ENCODE data around the gene POMT2.
"Not testable (repeated sequence)": the region's sequence is repeated elsewhere in the genome, so short reads cannot be mapped to it uniquely, and the experiment has no call there.

Gene POMT2

GRCh38 chr14:77338302-77338701 lies 17.6 kb upstream of the POMT2 start:
- no peak for ATAC-seq (replicated peaks)
- peaks cover 26 to 44% of the 10 kb centered on the region in 2 donors for H3K36me3 Mint-ChIP-seq
- H3K9me3 Mint-ChIP-seq: no peaks in the 10 kb centered on the region
- H3K4me1 Mint-ChIP-seq: peaks cover 0 to 1% of the 10 kb centered on the region in 2 donors
- no peak overlapping the region for H3K4me3 Mint-ChIP-seq
- no peaks in the 10 kb centered on the region for H3K27me3 Mint-ChIP-seq
- no peak for DNase-seq
- no peak overlapping the region for H3K27ac Mint-ChIP-seq

GRCh38 chr14:77337880-77338279 lies 17.2 kb upstream of the POMT2 start:
- H3K4me3 Mint-ChIP-seq: no peak overlapping the region
- ATAC-seq (replicated peaks) (no peak), DNase-seq (no peak)
- no peaks in the 10 kb centered on the region for H3K9me3 Mint-ChIP-seq
- H3K4me1 Mint-ChIP-seq: peaks cover 0 to 1% of the 10 kb centered on the region in 2 donors
- no peak overlapping the region for H3K27ac Mint-ChIP-seq
- H3K36me3 Mint-ChIP-seq: peaks cover 23 to 40% of the 10 kb centered on the region in 2 donors
- H3K27me3 Mint-ChIP-seq: no peaks in the 10 kb centered on the region

DNA sequence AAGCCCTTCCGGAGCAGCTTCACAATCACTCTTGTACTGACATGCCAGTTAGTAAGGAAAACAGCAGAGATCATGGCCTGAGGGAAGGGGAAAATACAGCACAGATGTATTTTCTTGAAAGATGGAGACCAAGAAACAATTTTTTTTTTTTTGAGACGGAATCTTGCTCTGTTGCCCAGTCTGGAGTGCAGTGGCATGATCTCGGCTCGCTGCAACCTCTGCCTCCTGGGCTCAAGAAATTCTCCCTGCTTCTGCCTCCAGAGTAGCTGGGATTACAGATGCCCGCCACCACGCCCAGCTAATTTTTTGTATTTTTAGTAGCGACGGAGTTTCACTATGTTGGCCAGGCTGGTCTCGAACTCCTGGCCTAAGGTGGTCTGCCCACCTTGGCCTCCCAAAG lies 16.6 kb upstream of the POMT2 start:
- DNase-seq; H3K9me3 Mint-ChIP-seq; H3K4me3 Mint-ChIP-seq; H3K27me3 Mint-ChIP-seq; H3K27ac Mint-ChIP-seq; H3K4me1 Mint-ChIP-seq; ATAC-seq (replicated peaks): not testable (repeated sequence)
- H3K36me3 Mint-ChIP-seq: peaks cover 27 to 38% of the 10 kb centered on the region in 2 donors

- Mint-ChIP-seq H3K27ac (no peak overlapping the region), H3K36me3 (peaks cover 21 to 33% of the 10 kb centered on the region in 2 donors), H3K4me1 (peaks cover 0 to 1% of the 10 kb centered on the region in 2 donors), H3K27me3 (no peaks in the 10 kb centered on the region), H3K4me3 (no peak overlapping the region), H3K9me3 (no peaks in the 10 kb centered on the region)
- ATAC-seq (replicated peaks) (no peak), DNase-seq (no peak)
Observed at GRCh38 chr14:77335576-77335975, 14.9 kb upstream of the POMT2 start.

- Mint-ChIP-seq H3K4me1 (peaks cover 0 to 8% of the 10 kb centered on the region in 2 donors), H3K9me3 (no peaks in the 10 kb centered on the region), H3K4me3 (no peak overlapping the region), H3K27ac (no peak overlapping the region), H3K36me3 (peaks cover 23 to 24% of the 10 kb centered on the region in 2 donors), H3K27me3 (no peaks in the 10 kb centered on the region)
- ATAC-seq (replicated peaks): no peak
- no peak for DNase-seq
Observed at GRCh38 chr14:77329872-77330271, 9.2 kb upstream of the POMT2 start.

- Mint-ChIP-seq H3K36me3 (peaks cover 18 to 23% of the 10 kb centered on the region in 2 donors), H3K4me3 (no peak overlapping the region), H3K4me1 (peaks cover 5 to 17% of the 10 kb centered on the region in 2 donors), H3K9me3 (no peaks in the 10 kb centered on the region), H3K27ac (no peak overlapping the region), H3K27me3 (no peaks in the 10 kb centered on the region)
- ATAC-seq (replicated peaks): no peak
- no peak for DNase-seq
Observed at GRCh38 chr14:77327111-77327510, 6.4 kb upstream of the POMT2 start.

- Mint-ChIP-seq H3K9me3 (no peaks in the 10 kb centered on the region), H3K4me1 (peaks cover 9 to 23% of the 10 kb centered on the region in 2 donors), H3K4me3 (no peak overlapping the region), H3K27me3 (no peaks in the 10 kb centered on the region), H3K36me3 (peaks cover 8 to 19% of the 10 kb centered on the region in 2 donors), H3K27ac (peak overlapping the region; percentile 28)
- no peak for DNase-seq
- no peak for ATAC-seq (replicated peaks)
Observed at GRCh38 chr14:77325746-77326094, 5.0 kb upstream of the POMT2 start.

DNA sequence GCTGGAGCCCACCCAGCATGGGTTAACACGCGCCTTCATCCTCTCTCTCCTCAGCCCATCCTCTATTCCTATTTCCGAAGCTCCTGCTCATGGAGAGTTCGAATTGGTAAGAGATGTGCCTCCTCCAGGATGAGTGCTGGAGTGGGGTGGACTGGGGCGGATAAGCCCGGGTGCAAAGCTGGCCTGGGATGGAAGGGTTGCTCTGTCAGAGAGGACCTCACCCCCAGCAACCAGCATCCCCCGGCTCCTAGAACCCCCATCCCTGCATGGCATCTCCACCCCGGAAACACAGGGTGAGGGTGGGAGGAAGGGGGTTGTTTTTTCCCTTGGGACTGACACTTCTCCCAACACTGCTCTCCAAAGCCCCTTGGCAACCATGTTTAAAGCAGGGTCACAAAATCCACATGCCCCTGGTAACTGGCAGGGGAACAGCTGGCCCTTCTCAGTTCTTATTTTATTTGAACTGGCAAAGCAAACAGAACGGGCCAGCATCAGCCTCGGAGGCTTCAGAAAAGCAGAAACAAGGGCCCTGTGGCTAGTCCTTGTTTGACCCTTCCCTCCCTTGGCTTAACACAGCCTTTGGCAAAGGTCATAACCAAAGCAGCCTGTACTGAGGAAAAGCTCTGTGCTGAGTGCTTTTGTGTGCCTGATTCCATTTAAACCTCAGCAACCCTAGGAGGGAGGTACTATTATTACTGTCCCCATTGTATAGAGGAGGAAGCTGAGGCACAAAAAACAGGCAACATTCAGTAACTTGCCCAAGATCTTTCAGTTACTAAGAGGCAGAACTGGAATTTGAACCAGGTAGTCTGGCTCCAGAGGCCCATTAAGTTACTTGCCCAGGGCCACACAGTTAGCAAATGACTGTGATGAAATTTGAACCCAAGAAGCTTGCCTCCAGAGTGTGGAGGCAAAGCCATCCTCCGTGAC lies 4.4 kb upstream of the POMT2 start:
- ATAC-seq (replicated peaks) (no peak), DNase-seq (no peak)
- Mint-ChIP-seq H3K4me3 (no peak overlapping the region), H3K27ac (no peak overlapping the region), H3K4me1 (peaks cover 11 to 27% of the 10 kb centered on the region in 2 donors), H3K36me3 (peaks cover 8 to 19% of the 10 kb centered on the region in 2 donors), H3K27me3 (no peaks in the 10 kb centered on the region), H3K9me3 (no peaks in the 10 kb centered on the region)

DNA sequence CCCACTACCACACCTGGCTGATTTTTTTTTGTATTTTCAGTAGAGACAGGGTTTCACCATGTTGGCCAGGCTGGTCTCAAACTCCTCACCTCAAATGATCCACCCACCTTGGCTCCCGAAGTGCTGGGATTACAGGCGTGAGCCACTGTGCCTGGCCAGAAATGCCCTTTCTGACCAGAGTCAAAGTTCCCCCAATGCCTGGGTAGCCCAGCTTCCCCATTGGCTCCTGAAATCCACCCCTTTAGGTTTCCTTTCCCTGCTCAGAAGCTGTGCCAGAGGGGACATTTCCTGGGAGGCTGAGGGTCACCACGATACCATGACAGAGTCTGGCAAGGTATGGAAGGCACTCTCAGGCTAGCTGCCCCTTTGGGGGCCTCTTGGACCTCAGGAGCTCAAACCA lies 3.6 kb upstream of the POMT2 start:
- ATAC-seq (replicated peaks) (no peak), DNase-seq (no peak)
- Mint-ChIP-seq H3K27ac (no peak overlapping the region), H3K9me3 (no peaks in the 10 kb centered on the region), H3K4me3 (no peak overlapping the region), H3K4me1 (peaks cover 15 to 34% of the 10 kb centered on the region in 2 donors), H3K27me3 (no peaks in the 10 kb centered on the region), H3K36me3 (peaks cover 3 to 16% of the 10 kb centered on the region in 2 donors)

GRCh38 chr14:77323571-77323970 lies 2.9 kb upstream of the POMT2 start:
- no peak overlapping the region for H3K27ac Mint-ChIP-seq
- no peaks in the 10 kb centered on the region for H3K9me3 Mint-ChIP-seq
- no peak overlapping the region for H3K4me3 Mint-ChIP-seq
- ATAC-seq (replicated peaks) (no peak), DNase-seq (no peak)
- no peaks in the 10 kb centered on the region for H3K27me3 Mint-ChIP-seq
- peaks cover 15 to 28% of the 10 kb centered on the region in 2 donors for H3K4me1 Mint-ChIP-seq
- peaks cover 3 to 13% of the 10 kb centered on the region in 2 donors for H3K36me3 Mint-ChIP-seq

- H3K4me3 Mint-ChIP-seq: no peak overlapping the region
- no peak for ATAC-seq (replicated peaks)
- H3K36me3 Mint-ChIP-seq: peaks cover 3 to 13% of the 10 kb centered on the region in 2 donors
- peaks cover 15 to 26% of the 10 kb centered on the region in 2 donors for H3K4me1 Mint-ChIP-seq
- no peaks in the 10 kb centered on the region for H3K27me3 Mint-ChIP-seq
- H3K9me3 Mint-ChIP-seq: no peaks in the 10 kb centered on the region
- DNase-seq: no peak
- H3K27ac Mint-ChIP-seq: no peak overlapping the region
Observed at GRCh38 chr14:77322951-77323350, 2.3 kb upstream of the POMT2 start.

DNA sequence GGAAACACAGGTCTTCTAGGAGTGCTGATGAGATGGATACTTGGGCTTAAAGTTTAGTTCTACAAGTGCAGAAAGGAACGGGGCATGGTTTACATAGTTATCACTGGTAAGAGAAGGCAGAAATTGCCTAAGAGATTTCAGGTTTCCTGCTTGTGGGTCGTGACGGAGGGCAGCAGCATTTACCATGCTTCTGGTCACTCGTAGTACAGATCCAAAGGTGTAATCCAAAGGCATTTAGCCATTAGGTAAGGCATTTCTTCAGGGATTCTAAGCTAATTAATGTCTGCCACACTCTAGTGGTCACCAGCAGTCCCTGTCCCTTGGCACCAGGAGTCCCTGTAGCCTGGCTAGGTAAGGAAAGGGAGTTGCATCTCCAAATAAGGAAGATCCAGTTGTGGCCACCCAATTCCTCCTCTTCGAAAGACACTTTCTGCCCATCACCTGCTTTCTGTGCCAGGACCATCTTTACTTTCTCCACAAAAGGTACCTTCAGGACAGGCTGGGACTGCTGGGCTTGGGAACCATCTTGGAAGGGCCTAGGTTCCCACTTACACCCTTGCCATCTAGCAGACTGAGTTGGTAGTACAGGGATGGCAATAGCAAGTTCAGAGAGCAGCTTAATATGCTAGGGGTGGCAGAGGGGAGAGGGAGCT lies 1.7 kb upstream of the POMT2 start:
- H3K9me3 Mint-ChIP-seq: no peaks in the 10 kb centered on the region
- peaks cover 3 to 10% of the 10 kb centered on the region in 2 donors for H3K36me3 Mint-ChIP-seq
- no peak for DNase-seq

GRCh38 chr14:77319422-77319821 lies 1.3 kb downstream of the POMT2 start:
- Mint-ChIP-seq H3K27ac (no peak overlapping the region), H3K4me1 (peaks cover 17 to 31% of the 10 kb centered on the region in 2 donors), H3K27me3 (no peaks in the 10 kb centered on the region), H3K36me3 (peaks cover 0 to 7% of the 10 kb centered on the region in 2 donors), H3K4me3 (no peak overlapping the region), H3K9me3 (no peaks in the 10 kb centered on the region)
- no peak for DNase-seq
- ATAC-seq (replicated peaks): no peak

More for the DNA sequence above, 1.7 kb upstream of the POMT2 start:
- peak overlapping the region; percentile 98 for H3K27ac Mint-ChIP-seq
- no peaks in the 10 kb centered on the region for H3K27me3 Mint-ChIP-seq
- ATAC-seq (replicated peaks): no peak
- H3K4me3 Mint-ChIP-seq: peak overlapping the region; percentile 91
- H3K4me1 Mint-ChIP-seq: peaks cover 17 to 26% of the 10 kb centered on the region in 2 donors

DNA sequence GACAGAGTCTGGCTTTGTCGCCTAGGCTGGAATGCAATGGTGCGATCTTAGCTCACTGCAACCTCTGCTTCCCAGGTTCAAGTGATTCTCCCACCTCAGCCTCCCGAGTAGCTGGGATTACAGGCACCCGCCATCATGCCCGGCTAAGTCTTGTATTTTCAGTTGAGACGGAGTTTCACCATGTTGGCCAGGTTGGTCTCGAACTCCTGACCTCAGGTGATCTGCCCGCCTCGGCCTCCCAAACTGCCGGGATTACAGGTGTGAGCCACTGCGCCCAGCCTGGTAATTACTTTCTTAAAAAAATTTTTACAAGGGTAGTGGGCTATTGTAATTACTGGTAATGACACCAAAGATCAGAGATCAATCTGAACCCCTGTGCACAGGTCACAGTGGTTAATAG lies 1.9 kb downstream of the POMT2 start:
- peaks cover 17 to 31% of the 10 kb centered on the region in 2 donors for H3K4me1 Mint-ChIP-seq
- H3K27me3 Mint-ChIP-seq; H3K36me3 Mint-ChIP-seq; H3K27ac Mint-ChIP-seq; ATAC-seq (replicated peaks); H3K4me3 Mint-ChIP-seq; H3K9me3 Mint-ChIP-seq; DNase-seq: not testable (repeated sequence)
